Right lobe of liver (tissue), 6 donors: ENCODE results near the gene CDC42BPG. TPM values are rescaled to one million over a fixed set of nuclear protein-coding genes. Genes with fewer than 3 reads are reported as not detected.

ENCODE experiments used
- ATAC-seq, 4 donors: fragments of 200-7000 bp; cut with Tn5 transposase; one replicate each; pipeline ENCODE4 v1.9.1; 2020; ENCODE audit warnings: mild to moderate bottlenecking in 4 of 4, moderate library complexity in 4 of 4
- DNase-seq, 3 donors: peaks; one replicate each; pipeline ENCODE4 v3.0.0-alpha.2; 2020
- H3K27ac ChIP-seq, 3 donors: fragments of 200-600 bp; one replicate each; pipeline ENCODE4 v1.8.0; 2022
- H3K27me3 ChIP-seq, 2 donors: fragments of 200-600 bp; one replicate each; pipeline ENCODE4 v1.8.0; 2022
- H3K36me3 ChIP-seq, 4 donors: fragments of 200-600 bp; sonication (generic) in 1 of 4; one replicate each; pipeline versions ENCODE4 v1.5.1 to v1.8.0; 2017 to 2022; ENCODE audit warnings: control low read depth in 1 of 4
- H3K4me1 ChIP-seq, 4 donors: fragments of 200-600 bp; sonication (generic) in 1 of 4; one replicate each; pipeline versions ENCODE4 v1.5.1 to v1.8.0; 2017 to 2022; ENCODE audit warnings: control low read depth in 1 of 4
- H3K4me3 ChIP-seq, 3 donors: fragments of 200-600 bp; one replicate each; pipeline ENCODE4 v1.8.0; 2022
- H3K9me3 ChIP-seq, 4 donors: fragments of 200-600 bp; sonication (generic) in 1 of 4; one replicate each; pipeline versions ENCODE4 v1.5.1 to v1.8.0; 2017 to 2022; ENCODE audit warnings: control low read depth in 1 of 4
- CTCF ChIP-seq, 4 donors: fragments of 200-600 bp in 3 of 4; fragments of 450-650 bp in 1 of 4; IDR thresholded peaks; one replicate each; pipeline versions ENCODE4 v1.5.1 to v1.8.0; 2016 to 2022; ENCODE audit warnings: antibody characterized with exemption in 4 of 4, mild to moderate bottlenecking in 2 of 4
- POLR2A ChIP-seq: fragments of 450-650 bp; IDR thresholded peaks from one replicate; pipeline ENCODE4 v1.6.1; 2017; ENCODE audit warnings: antibody characterized with exemption, mild to moderate bottlenecking
- WGBS: methylation state at CpG from one replicate; pipeline ENCODE4 v1.1.6; 2018; ENCODE audit warnings: low coverage, low lambda C conversion rate; ENCODE audit not compliant: insufficient coverage; ENCODE audit errors: missing lambda C conversion rate; 5-methylcytosine and 5-hydroxymethylcytosine counted together
- intact Hi-C, 2 donors: fragments of 100-400 bp; cut with DNase I; formaldehyde crosslinking; loops; one replicate each; pipeline versions ENCODE4 v1.11.2 to v1.14.1; 2022
- total RNA-seq, 6 experiments: library from RNA; depleted of rRNA in 2 of 6; stranded (reverse); fragments of >200 nt in 2 of 6; fragmentation: NEBNext Ultra II Directional in 3 of 6; extraction: Animal tissue kit (Norgen Biotek cat#: 25700) in 3 of 6; gene quantifications; one replicate each; pipeline versions ENCODE4 v1.1.0 to v1.2.4, GENCODE V29; 2016 to 2023
- donor health status: DM: no; HTN: yes; CAD: no.
- donor health status: DM: no; HTN: no; CAD: no.
- donor health status: DM: no; HTN: no; CAD: no.
- donor health status: DM: no; HTN: yes; CAD: no.
- donor health status: DM: no; HTN: yes; CAD: no.

Gene CDC42BPG
- total RNA-seq, 6 experiments from 2014 or later: 0.63 to 1.1 (median 0.99) TPM

GRCh38 chr11:64834031-64834722 lies 10.3 kb downstream of the CDC42BPG start:
- Histone ChIP-seq H3K27me3 (no peaks in the 10 kb centered on the region), H3K27ac (no peak overlapping the region), H3K4me3 (no peak overlapping the region), H3K36me3 (no peaks in the 10 kb centered on the region), H3K4me1 (no peaks in the 10 kb centered on the region), H3K9me3 (no peaks in the 10 kb centered on the region)
- no peak for TF ChIP-seq CTCF (IDR thresholded peaks at IDR 0.05)
- no peak for TF ChIP-seq POLR2A
- intact Hi-C loops: no loop called here
- no CpG with 5 or more reads among the region's 25 CpGs for WGBS
- DNase-seq (no peak), ATAC-seq (no peak)

- TF ChIP-seq CTCF (IDR thresholded peaks at IDR 0.05) (no peak), POLR2A (no peak)
- WGBS: no CpG with 5 or more reads among the region's 10 CpGs
- no peaks in the 10 kb centered on the region for H3K27me3 ChIP-seq
- DNase-seq (no peak), ATAC-seq (no peak)
- no peak overlapping the region for H3K27ac ChIP-seq
- H3K4me1 ChIP-seq: no peaks in the 10 kb centered on the region
- no peaks in the 10 kb centered on the region for H3K9me3 ChIP-seq
- H3K36me3 ChIP-seq: no peaks in the 10 kb centered on the region
- H3K4me3 ChIP-seq: no peak overlapping the region
- intact Hi-C loops: no loop called here
These were observed 10.9 kb downstream of the CDC42BPG start for GRCh38 chr11:64833509-64833908.

- TF ChIP-seq POLR2A (no peak), CTCF (IDR thresholded peaks at IDR 0.05) (no peak)
- intact Hi-C loops: no loop called here
- H3K27me3 ChIP-seq: no peaks in the 10 kb centered on the region
- ATAC-seq: no peak
- no peaks in the 10 kb centered on the region for H3K4me1 ChIP-seq
- peak in 1 of 3 donors; percentile 53 for DNase-seq
- H3K36me3 ChIP-seq: no peaks in the 10 kb centered on the region
- no peaks in the 10 kb centered on the region for H3K9me3 ChIP-seq
- no peak overlapping the region for H3K27ac ChIP-seq
- no CpG with 5 or more reads among the region's 12 CpGs for WGBS
- no peak overlapping the region for H3K4me3 ChIP-seq
These were observed 11.3 kb downstream of the CDC42BPG start for GRCh38 chr11:64833198-64833502.

- ATAC-seq: no peak
- Histone ChIP-seq H3K27ac (no peak overlapping the region), H3K36me3 (no peaks in the 10 kb centered on the region), H3K27me3 (no peaks in the 10 kb centered on the region), H3K4me1 (no peaks in the 10 kb centered on the region), H3K9me3 (no peaks in the 10 kb centered on the region), H3K4me3 (no peak overlapping the region)
- 87% methylated on average over 7 of the region's 21 CpGs for WGBS
- peak in 1 of 3 donors; percentile 49 for DNase-seq
- TF ChIP-seq CTCF (IDR thresholded peaks at IDR 0.05): no peak
- intact Hi-C loops: no loop called here
These were observed 11.8 kb downstream of the CDC42BPG start for GRCh38 chr11:64832467-64833197.
